Measurements from ENCODE around the gene SCN9A.

Gene SCN9A

GRCh38 chr2:166173263-166173662 lies 202.5 kb downstream of the SCN9A start:
- no peak for DNase-seq (ENCODE audit: low spot score in 2 of 2)
- ATAC-seq (replicated peaks; ENCODE audit: extremely low read depth, poor library complexity, severe bottlenecking), result no peak

GRCh38 chr2:166171216-166171615 lies 204.5 kb downstream of the SCN9A start:
- Mint-ChIP-seq H3K27me3 (no peaks in the 10 kb centered on the region), H3K36me3 (ENCODE audit: insufficient read depth) (no peaks in the 10 kb centered on the region), H3K27ac (ENCODE audit: low read depth) (no peak overlapping the region), H3K4me3 (no peak overlapping the region), H3K4me1 (no peaks in the 10 kb centered on the region), H3K9me3 (no peaks in the 10 kb centered on the region)
- no peak for ATAC-seq (replicated peaks; ENCODE audit: extremely low read depth, poor library complexity, severe bottlenecking)
- no peak for DNase-seq (ENCODE audit: low spot score in 2 of 2)

More at GRCh38 chr2:166173263-166173662, 202.5 kb downstream of the SCN9A start:
- no peaks in the 10 kb centered on the region for H3K36me3 Mint-ChIP-seq (ENCODE audit: insufficient read depth)
- H3K4me3 Mint-ChIP-seq, result no peak overlapping the region
- H3K4me1 Mint-ChIP-seq, result no peaks in the 10 kb centered on the region
- no peaks in the 10 kb centered on the region for H3K9me3 Mint-ChIP-seq
- H3K27me3 Mint-ChIP-seq, result no peaks in the 10 kb centered on the region
- no peak overlapping the region for H3K27ac Mint-ChIP-seq (ENCODE audit: low read depth)

GRCh38 chr2:166170356-166170755 lies 205.4 kb downstream of the SCN9A start:
- no peaks in the 10 kb centered on the region for H3K36me3 Mint-ChIP-seq (ENCODE audit: insufficient read depth)
- H3K9me3 Mint-ChIP-seq, result no peaks in the 10 kb centered on the region
- DNase-seq (ENCODE audit: low spot score in 2 of 2) (no peak), ATAC-seq (replicated peaks; ENCODE audit: extremely low read depth, poor library complexity, severe bottlenecking) (no peak)
- no peaks in the 10 kb centered on the region for H3K27me3 Mint-ChIP-seq
- H3K4me3 Mint-ChIP-seq, result no peak overlapping the region
- H3K27ac Mint-ChIP-seq (ENCODE audit: low read depth), result no peak overlapping the region
- H3K4me1 Mint-ChIP-seq, result no peaks in the 10 kb centered on the region

GRCh38 chr2:166167449-166167848 lies 208.3 kb downstream of the SCN9A start:
- DNase-seq (ENCODE audit: low spot score in 2 of 2) (no peak), ATAC-seq (replicated peaks; ENCODE audit: extremely low read depth, poor library complexity, severe bottlenecking) (no peak)
- Mint-ChIP-seq H3K27ac (ENCODE audit: low read depth) (no peak overlapping the region), H3K4me1 (no peaks in the 10 kb centered on the region), H3K36me3 (ENCODE audit: insufficient read depth) (no peaks in the 10 kb centered on the region), H3K9me3 (no peaks in the 10 kb centered on the region), H3K27me3 (no peaks in the 10 kb centered on the region), H3K4me3 (no peak overlapping the region)

- no peak for DNase-seq (ENCODE audit: low spot score in 2 of 2)
- Mint-ChIP-seq H3K27me3 (no peaks in the 10 kb centered on the region), H3K9me3 (no peaks in the 10 kb centered on the region), H3K4me3 (no peak overlapping the region), H3K27ac (ENCODE audit: low read depth) (no peak overlapping the region), H3K36me3 (ENCODE audit: insufficient read depth) (no peaks in the 10 kb centered on the region), H3K4me1 (no peaks in the 10 kb centered on the region)
- ATAC-seq (replicated peaks; ENCODE audit: extremely low read depth, poor library complexity, severe bottlenecking), result no peak
These were observed 212.0 kb downstream of the SCN9A start for GRCh38 chr2:166163775-166164174.

- H3K27me3 Mint-ChIP-seq, result peaks cover 27% of the 10 kb centered on the region
- H3K36me3 Mint-ChIP-seq (ENCODE audit: insufficient read depth), result no peaks in the 10 kb centered on the region
- ATAC-seq (replicated peaks; ENCODE audit: extremely low read depth, poor library complexity, severe bottlenecking) (no peak), DNase-seq (ENCODE audit: low spot score in 2 of 2) (no peak)
- no peak overlapping the region for H3K4me3 Mint-ChIP-seq
- no peaks in the 10 kb centered on the region for H3K9me3 Mint-ChIP-seq
- no peak overlapping the region for H3K27ac Mint-ChIP-seq (ENCODE audit: low read depth)
- H3K4me1 Mint-ChIP-seq, result no peaks in the 10 kb centered on the region
These were observed 217.2 kb downstream of the SCN9A start for GRCh38 chr2:166158546-166158945.

- no peaks in the 10 kb centered on the region for H3K36me3 Mint-ChIP-seq (ENCODE audit: insufficient read depth)
- ATAC-seq (replicated peaks; ENCODE audit: extremely low read depth, poor library complexity, severe bottlenecking), result no peak
These were observed 218.2 kb downstream of the SCN9A start for GRCh38 chr2:166157578-166157977.

GRCh38 chr2:166156985-166157490 lies 218.7 kb downstream of the SCN9A start:
- Mint-ChIP-seq H3K27me3 (peaks cover 29% of the 10 kb centered on the region), H3K4me3 (no peak overlapping the region), H3K9me3 (no peaks in the 10 kb centered on the region), H3K4me1 (no peaks in the 10 kb centered on the region), H3K36me3 (ENCODE audit: insufficient read depth) (no peaks in the 10 kb centered on the region), H3K27ac (ENCODE audit: low read depth) (no peak overlapping the region)
- DNase-seq (ENCODE audit: low spot score in 2 of 2), result no peak
- ATAC-seq (replicated peaks; ENCODE audit: extremely low read depth, poor library complexity, severe bottlenecking), result no peak

More at GRCh38 chr2:166157578-166157977, 218.2 kb downstream of the SCN9A start:
- Mint-ChIP-seq H3K27me3 (peaks cover 29% of the 10 kb centered on the region), H3K4me1 (no peaks in the 10 kb centered on the region), H3K27ac (ENCODE audit: low read depth) (no peak overlapping the region), H3K9me3 (no peaks in the 10 kb centered on the region), H3K4me3 (no peak overlapping the region)
- no peak for DNase-seq (ENCODE audit: low spot score in 2 of 2)

GRCh38 chr2:166155589-166155988 lies 220.2 kb downstream of the SCN9A start:
- no peak for ATAC-seq (replicated peaks; ENCODE audit: extremely low read depth, poor library complexity, severe bottlenecking)
- no peak for DNase-seq (ENCODE audit: low spot score in 2 of 2)
- no peaks in the 10 kb centered on the region for H3K4me1 Mint-ChIP-seq
- no peak overlapping the region for H3K27ac Mint-ChIP-seq (ENCODE audit: low read depth)
- no peak overlapping the region for H3K4me3 Mint-ChIP-seq
- no peaks in the 10 kb centered on the region for H3K9me3 Mint-ChIP-seq
- H3K27me3 Mint-ChIP-seq, result peaks cover 29% of the 10 kb centered on the region
- H3K36me3 Mint-ChIP-seq (ENCODE audit: insufficient read depth), result no peaks in the 10 kb centered on the region

- Mint-ChIP-seq H3K27ac (ENCODE audit: low read depth) (no peak overlapping the region), H3K4me1 (no peaks in the 10 kb centered on the region), H3K4me3 (no peak overlapping the region), H3K9me3 (no peaks in the 10 kb centered on the region), H3K27me3 (peaks cover 29% of the 10 kb centered on the region), H3K36me3 (ENCODE audit: insufficient read depth) (no peaks in the 10 kb centered on the region)
- DNase-seq (ENCODE audit: low spot score in 2 of 2) (no peak), ATAC-seq (replicated peaks; ENCODE audit: extremely low read depth, poor library complexity, severe bottlenecking) (no peak)
These were observed 220.9 kb downstream of the SCN9A start for GRCh38 chr2:166154685-166155338.

GRCh38 chr2:166152064-166152463 lies 223.7 kb downstream of the SCN9A start:
- H3K4me3 Mint-ChIP-seq, result no peak overlapping the region
- H3K27ac Mint-ChIP-seq (ENCODE audit: low read depth), result no peak overlapping the region
- no peaks in the 10 kb centered on the region for H3K9me3 Mint-ChIP-seq
- DNase-seq (ENCODE audit: low spot score in 2 of 2) (no peak), ATAC-seq (replicated peaks; ENCODE audit: extremely low read depth, poor library complexity, severe bottlenecking) (no peak)
- peaks cover 27% of the 10 kb centered on the region for H3K27me3 Mint-ChIP-seq
- H3K4me1 Mint-ChIP-seq, result no peaks in the 10 kb centered on the region
- no peaks in the 10 kb centered on the region for H3K36me3 Mint-ChIP-seq (ENCODE audit: insufficient read depth)

GRCh38 chr2:166148500-166149400 lies 227.0 kb downstream of the SCN9A start:
- ATAC-seq (replicated peaks; ENCODE audit: extremely low read depth, poor library complexity, severe bottlenecking) (no peak), DNase-seq (ENCODE audit: low spot score in 2 of 2) (no peak)
- Mint-ChIP-seq H3K9me3 (no peaks in the 10 kb centered on the region), H3K4me1 (no peaks in the 10 kb centered on the region), H3K27me3 (peaks cover 4% of the 10 kb centered on the region), H3K27ac (ENCODE audit: low read depth) (no peak overlapping the region), H3K4me3 (no peak overlapping the region), H3K36me3 (ENCODE audit: insufficient read depth) (no peaks in the 10 kb centered on the region)

- no peak overlapping the region for H3K4me3 Mint-ChIP-seq
- no peaks in the 10 kb centered on the region for H3K36me3 Mint-ChIP-seq (ENCODE audit: insufficient read depth)
- no peaks in the 10 kb centered on the region for H3K4me1 Mint-ChIP-seq
These were observed 227.9 kb downstream of the SCN9A start for GRCh38 chr2:166147883-166148282.

More at GRCh38 chr2:166147883-166148282, 227.9 kb downstream of the SCN9A start:
- H3K27ac Mint-ChIP-seq (ENCODE audit: low read depth), result no peak overlapping the region
- H3K9me3 Mint-ChIP-seq, result no peaks in the 10 kb centered on the region
- H3K27me3 Mint-ChIP-seq, result no peaks in the 10 kb centered on the region
- DNase-seq (ENCODE audit: low spot score in 2 of 2) (no peak), ATAC-seq (replicated peaks; ENCODE audit: extremely low read depth, poor library complexity, severe bottlenecking) (no peak)

All from central memory CD8-positive, alpha-beta T cell (primary cell).